GM12878 (cell line): ENCODE measurements around the gene BLNK. TPM values are rescaled to one million over a fixed set of nuclear protein-coding genes. Genes with fewer than 3 reads are reported as not detected.

Experiments used
- BHLHE40 ChIP-seq, 2 experiments: fragments of 450-650 bp in 1 of 2; IDR thresholded peaks; 2 replicates each; pipeline ENCODE4 v1.6.1; 2011 to 2017; ENCODE audit warnings: low read depth in 2 of 2, borderline replicate concordance in 1 of 2, improper control_type of control experiment in 1 of 2, low read length in 1 of 2, mild to moderate bottlenecking in 1 of 2
- CBFB ChIP-seq: IDR thresholded peaks from 2 replicates; pipeline ENCODE4 v1.6.1; 2016; ENCODE audit warnings: antibody characterized with exemption, low read depth
- CEBPB ChIP-seq, 2 experiments: fragments of 150-350 bp in 1 of 2; IDR thresholded peaks; 2 replicates each; pipeline ENCODE4 v1.6.1; 2012 to 2014; ENCODE audit warnings: low read depth in 2 of 2, low read length in 2 of 2, borderline replicate concordance in 1 of 2, inconsistent platforms in 1 of 2
- CHD1 ChIP-seq: IDR thresholded peaks from 2 replicates; pipeline ENCODE4 v1.6.1; 2012; ENCODE audit warnings: low read depth, low read length, improper control_type of control experiment
- CREB1 ChIP-seq: IDR thresholded peaks from 2 replicates; pipeline ENCODE4 v1.6.1; 2012; ENCODE audit warnings: low read depth, mild to moderate bottlenecking, inconsistent platforms
- EED ChIP-seq: sonication (generic); IDR thresholded peaks from 2 replicates; pipeline ENCODE4 v1.6.1; 2016; ENCODE audit warnings: antibody characterized with exemption, low read depth
- HSF1 ChIP-seq: fragments of 150-350 bp; IDR thresholded peaks from 2 replicates; pipeline ENCODE4 v1.6.1; 2014; ENCODE audit warnings: mild to moderate bottlenecking, low read depth, low read length
- IKZF1 ChIP-seq: fragments of 450-650 bp; conservative IDR thresholded peaks from 2 replicates; pipeline ENCODE4 v1.6.1; 2017; ENCODE audit warnings: antibody characterized with exemption, mild to moderate bottlenecking
- IRF3 ChIP-seq: fragments of 450-650 bp; IDR thresholded peaks from 2 replicates; pipeline ENCODE4 v1.6.1; 2014; ENCODE audit warnings: mild to moderate bottlenecking
- KAT2A ChIP-seq: conservative IDR thresholded peaks from 2 replicates; pipeline ENCODE4 v1.6.1; 2011; ENCODE audit warnings: low read depth, low read length; ENCODE audit not compliant: control insufficient read depth
- MYB ChIP-seq: fragments of 150-350 bp; IDR thresholded peaks from 2 replicates; pipeline ENCODE4 v1.6.1; 2014; ENCODE audit warnings: mild to moderate bottlenecking, low read depth, low read length, borderline replicate concordance
- NFXL1 ChIP-seq: fragments of 450-650 bp; IDR thresholded peaks from 2 replicates; pipeline ENCODE4 v1.6.1; 2017; ENCODE audit warnings: antibody characterized with exemption, mild to moderate bottlenecking, borderline replicate concordance
- NFYB ChIP-seq: IDR thresholded peaks from 2 replicates; pipeline ENCODE4 v1.6.1; 2011; ENCODE audit warnings: low read depth, mild to moderate bottlenecking, low read length, improper control_type of control experiment, moderate library complexity; ENCODE audit not compliant: insufficient read depth
- NR2F1 ChIP-seq: fragments of 450-650 bp; conservative IDR thresholded peaks from 2 replicates; pipeline ENCODE4 v1.6.1; 2017; ENCODE audit warnings: mild to moderate bottlenecking
- PAX5 ChIP-seq: IDR thresholded peaks from 2 replicates; pipeline ENCODE4 v1.6.1; 2011; ENCODE audit warnings: low read depth, low read length, borderline replicate concordance
- PAX8 ChIP-seq: fragments of 450-650 bp; IDR thresholded peaks from 2 replicates; pipeline ENCODE4 v1.6.1; 2017; ENCODE audit warnings: mild to moderate bottlenecking, moderate library complexity
- RAD51 ChIP-seq: fragments of 450-650 bp; IDR thresholded peaks from 2 replicates; pipeline ENCODE4 v1.6.1; 2016; ENCODE audit warnings: moderate library complexity, mild to moderate bottlenecking, inconsistent platforms
- RELB ChIP-seq: fragments of 450-650 bp; IDR thresholded peaks from 2 replicates; pipeline ENCODE4 v1.6.1; 2017; ENCODE audit warnings: low read depth, mild to moderate bottlenecking, moderate library complexity
- SIN3A ChIP-seq: IDR thresholded peaks from 2 replicates; pipeline ENCODE4 v1.6.1; 2012; ENCODE audit warnings: low read depth, low read length, improper control_type of control experiment
- TCF7 ChIP-seq: IDR thresholded peaks from 2 replicates; pipeline ENCODE4 v1.6.1; 2014; ENCODE audit warnings: antibody characterized with exemption, borderline replicate concordance
- ZNF384 ChIP-seq: IDR thresholded peaks from 2 replicates; pipeline ENCODE4 v1.6.1; 2012; ENCODE audit warnings: low read depth, mild to moderate bottlenecking, low read length, improper control_type of control experiment, borderline replicate concordance
- polyA plus RNA-seq, 11 experiments: library from polyadenylated mRNA; depleted of rRNA in 4 of 11; unstranded in 6 of 11; stranded (reverse) in 5 of 11; fragments of >200 nt; fragmentation: Nextera tagmentation in 4 of 11; fragmentation: Illumina TruSeq in 1 of 11; extraction: Ambion mirVana in 4 of 11; extraction: Trizol in 1 of 11; gene quantifications; 1 replicate in 1 of 11; 2 replicates in 10 of 11; pipeline versions ENCODE4 v1.2.1 to v1.2.3, GENCODE V29; 2011 to 2016; ENCODE audit warnings: inconsistent platforms in 2 of 11, missing spikeins in 2 of 11, low read depth in 1 of 11
- total RNA-seq, 4 experiments: library from RNA; depleted of rRNA in 3 of 4; stranded (reverse); fragments of >200 nt in 3 of 4; fragmentation: Illumina TruSeq in 1 of 4; extraction: Trizol in 1 of 4; gene quantifications; 2 replicates each; pipeline versions ENCODE4 v1.2.1 to v1.2.3, GENCODE V29; 2013 to 2021
- TF ChIP-seq, protein P1 (sequence below): fragments of 450-650 bp; IDR thresholded peaks from 2 replicates; pipeline ENCODE4 v1.6.1; 2017; ENCODE audit warnings: mild to moderate bottlenecking, moderate library complexity
- TF ChIP-seq, protein P2 (sequence below): IDR thresholded peaks from 2 replicates; pipeline ENCODE4 v1.6.1; 2011; ENCODE audit warnings: low read depth, mild to moderate bottlenecking, low read length, moderate library complexity, borderline replicate concordance; ENCODE audit errors: extremely low read depth

The BLNK gene
- total and polyA plus RNA-seq, 10 of the 15 experiments (the other 5 are each of a cell fraction or from before 2014, with no cell fraction given): 79.5 to 201 (median 139) TPM

DNA sequence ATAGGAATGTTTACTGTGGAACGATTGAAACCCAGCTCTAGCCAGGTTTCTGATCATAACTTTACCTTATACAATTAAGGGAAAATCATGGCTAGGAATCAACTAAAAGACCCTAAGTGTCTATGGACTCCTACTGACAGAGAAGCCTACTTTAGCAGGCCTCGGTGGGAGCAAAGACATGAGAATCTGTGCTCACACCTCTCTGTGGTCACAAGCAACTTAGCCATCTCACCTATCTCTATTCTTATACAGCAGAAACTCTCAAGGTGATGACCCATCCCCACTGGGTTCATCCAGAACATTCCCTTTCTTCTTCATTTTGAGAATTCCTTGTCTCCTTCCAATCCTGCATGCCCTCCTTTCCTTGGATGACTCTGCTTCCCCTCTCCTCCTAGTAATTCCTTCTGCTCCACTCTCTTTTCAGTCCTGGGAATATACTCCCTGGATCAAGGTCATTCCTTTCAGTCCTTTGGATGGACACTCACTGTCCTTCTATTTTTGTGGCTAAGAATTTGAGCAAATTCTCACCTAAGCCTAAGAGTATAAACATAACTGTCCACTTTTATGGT lies 2.9 kb downstream of the BLNK start (continued):
- no peak for TF ChIP-seq HSF1
- no peak for TF ChIP-seq CBFB
- TF ChIP-seq ZNF384: no peak
- no peak for TF ChIP-seq TCF7
- no peak for TF ChIP-seq PAX8
- no peak for TF ChIP-seq NR2F1
- TF ChIP-seq IRF3: no peak
- no peak for TF ChIP-seq MYB
- TF ChIP-seq, protein P1, sequence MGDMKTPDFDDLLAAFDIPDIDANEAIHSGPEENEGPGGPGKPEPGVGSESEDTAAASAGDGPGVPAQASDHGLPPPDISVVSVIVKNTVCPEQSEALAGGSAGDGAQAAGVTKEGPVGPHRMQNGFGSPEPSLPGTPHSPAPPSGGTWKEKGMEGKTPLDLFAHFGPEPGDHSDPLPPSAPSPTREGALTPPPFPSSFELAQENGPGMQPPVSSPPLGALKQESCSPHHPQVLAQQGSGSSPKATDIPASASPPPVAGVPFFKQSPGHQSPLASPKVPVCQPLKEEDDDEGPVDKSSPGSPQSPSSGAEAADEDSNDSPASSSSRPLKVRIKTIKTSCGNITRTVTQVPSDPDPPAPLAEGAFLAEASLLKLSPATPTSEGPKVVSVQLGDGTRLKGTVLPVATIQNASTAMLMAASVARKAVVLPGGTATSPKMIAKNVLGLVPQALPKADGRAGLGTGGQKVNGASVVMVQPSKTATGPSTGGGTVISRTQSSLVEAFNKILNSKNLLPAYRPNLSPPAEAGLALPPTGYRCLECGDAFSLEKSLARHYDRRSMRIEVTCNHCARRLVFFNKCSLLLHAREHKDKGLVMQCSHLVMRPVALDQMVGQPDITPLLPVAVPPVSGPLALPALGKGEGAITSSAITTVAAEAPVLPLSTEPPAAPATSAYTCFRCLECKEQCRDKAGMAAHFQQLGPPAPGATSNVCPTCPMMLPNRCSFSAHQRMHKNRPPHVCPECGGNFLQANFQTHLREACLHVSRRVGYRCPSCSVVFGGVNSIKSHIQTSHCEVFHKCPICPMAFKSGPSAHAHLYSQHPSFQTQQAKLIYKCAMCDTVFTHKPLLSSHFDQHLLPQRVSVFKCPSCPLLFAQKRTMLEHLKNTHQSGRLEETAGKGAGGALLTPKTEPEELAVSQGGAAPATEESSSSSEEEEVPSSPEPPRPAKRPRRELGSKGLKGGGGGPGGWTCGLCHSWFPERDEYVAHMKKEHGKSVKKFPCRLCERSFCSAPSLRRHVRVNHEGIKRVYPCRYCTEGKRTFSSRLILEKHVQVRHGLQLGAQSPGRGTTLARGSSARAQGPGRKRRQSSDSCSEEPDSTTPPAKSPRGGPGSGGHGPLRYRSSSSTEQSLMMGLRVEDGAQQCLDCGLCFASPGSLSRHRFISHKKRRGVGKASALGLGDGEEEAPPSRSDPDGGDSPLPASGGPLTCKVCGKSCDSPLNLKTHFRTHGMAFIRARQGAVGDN: peak; percentile 71
- no peak for TF ChIP-seq KAT2A
- TF ChIP-seq BHLHE40 (IDR thresholded peaks at IDR 0.05; ENCODE audit: borderline replicate concordance in 1 of 2, low read depth in 2 of 2, low read length in 1 of 2): peak; percentile 64 to 72; a peak in 3 of 4 replicates
- TF ChIP-seq NFYB: no peak
- TF ChIP-seq CEBPB (IDR thresholded peaks at IDR 0.05; ENCODE audit: borderline replicate concordance in 1 of 2, low read depth in 2 of 2, low read length in 2 of 2): no peak
- no peak for TF ChIP-seq RAD51
- TF ChIP-seq CREB1: no peak
- peak; percentile 66; the same call in 1 of the 2 replicates for TF ChIP-seq RELB
- TF ChIP-seq SIN3A: no peak
- TF ChIP-seq CHD1: no peak
- TF ChIP-seq IKZF1: peak; percentile 66
- TF ChIP-seq, protein P2, sequence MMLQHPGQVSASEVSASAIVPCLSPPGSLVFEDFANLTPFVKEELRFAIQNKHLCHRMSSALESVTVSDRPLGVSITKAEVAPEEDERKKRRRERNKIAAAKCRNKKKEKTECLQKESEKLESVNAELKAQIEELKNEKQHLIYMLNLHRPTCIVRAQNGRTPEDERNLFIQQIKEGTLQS: no peak
- TF ChIP-seq EED: no peak
- TF ChIP-seq NFXL1: no peak
- no peak for TF ChIP-seq PAX5
